ENCODE results near the gene RAC3. TPM values are rescaled to one million over a fixed set of nuclear protein-coding genes. Genes with fewer than 3 reads are reported as not detected.
A peak's percentile ranks its signal among the peaks of the same experiment; 100 is the strongest.

RAC3 gene
- total RNA-seq, 1 donor from 2014 or later: 0.97 TPM

DNA sequence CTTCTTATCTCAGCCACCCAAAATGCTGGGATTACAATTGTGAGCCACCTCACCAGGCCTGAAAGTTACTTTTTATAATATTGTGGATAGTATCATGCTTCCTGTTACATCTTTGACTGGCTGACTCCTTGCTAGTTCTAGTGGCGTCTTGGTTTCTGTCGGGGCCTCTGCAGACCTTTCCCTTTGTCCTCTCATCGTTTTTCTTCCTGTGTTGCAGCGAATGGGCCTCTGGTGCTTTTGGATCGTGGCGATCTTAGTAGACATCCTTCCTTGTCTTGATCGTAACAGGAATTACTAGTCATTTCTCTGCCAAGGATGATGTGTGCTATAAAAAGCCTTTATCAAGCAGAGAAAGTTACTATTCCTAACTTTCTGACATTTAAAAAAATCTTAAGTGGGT, 33.3 kb upstream of the RAC3 start:
- intact Hi-C loops (cut with DNase I): no loop called here
- no peak for DNase-seq
- ATAC-seq (ENCODE audit: poor library complexity): no peak

- ATAC-seq (ENCODE audit: poor library complexity): no peak
- DNase-seq: no peak
- intact Hi-C loops (cut with DNase I): no loop called here
These were observed 32.6 kb upstream of the RAC3 start for GRCh38 chr17:81998691-81999438.

- intact Hi-C loops (cut with DNase I): no loop called here
- ATAC-seq (ENCODE audit: poor library complexity): no peak
- no peak for DNase-seq
These were observed 31.9 kb upstream of the RAC3 start for GRCh38 chr17:81999587-81999975.

GRCh38 chr17:81999976-82000802, 31.3 kb upstream of the RAC3 start:
- intact Hi-C loops (cut with DNase I): no loop called here
- no peak for ATAC-seq (ENCODE audit: poor library complexity)
- DNase-seq: no peak

- DNase-seq: no peak
- intact Hi-C loops (cut with DNase I): no loop called here
- no peak for ATAC-seq (ENCODE audit: poor library complexity)
These were observed 30.5 kb upstream of the RAC3 start for GRCh38 chr17:82000803-82001570.

DNA sequence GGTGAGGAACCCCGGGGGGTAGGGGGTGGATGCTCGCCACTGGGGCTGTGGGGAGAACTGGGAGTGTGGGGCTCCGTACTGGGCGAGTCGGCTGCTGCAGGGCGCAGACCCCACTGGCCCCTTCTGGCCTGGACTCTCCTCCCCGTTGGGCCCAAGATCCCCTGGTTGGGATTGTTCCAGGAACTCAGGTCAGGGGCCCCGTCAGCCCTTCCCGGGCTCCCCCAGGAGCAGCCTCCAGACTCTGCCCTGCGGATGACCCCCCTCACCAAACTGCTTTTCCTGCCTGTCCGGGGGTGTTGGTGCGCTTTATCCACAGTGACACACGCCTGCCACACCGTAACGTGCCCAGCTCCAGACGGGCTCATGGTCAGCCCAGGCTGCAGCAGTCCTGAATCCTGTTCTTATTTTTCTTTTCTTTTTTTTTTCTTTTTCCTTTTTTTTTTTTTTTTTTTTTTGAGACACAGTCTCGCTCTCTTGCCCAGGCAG, 29.9 kb upstream of the RAC3 start:
- DNase-seq (no peak), ATAC-seq (ENCODE audit: poor library complexity) (no peak)
- intact Hi-C loops (cut with DNase I): no loop called here

GRCh38 chr17:82003411-82004381, 27.8 kb upstream of the RAC3 start:
- intact Hi-C loops (cut with DNase I): no loop called here
- DNase-seq: peak; percentile 67
- ATAC-seq (ENCODE audit: poor library complexity): peak; percentile 14

DNA sequence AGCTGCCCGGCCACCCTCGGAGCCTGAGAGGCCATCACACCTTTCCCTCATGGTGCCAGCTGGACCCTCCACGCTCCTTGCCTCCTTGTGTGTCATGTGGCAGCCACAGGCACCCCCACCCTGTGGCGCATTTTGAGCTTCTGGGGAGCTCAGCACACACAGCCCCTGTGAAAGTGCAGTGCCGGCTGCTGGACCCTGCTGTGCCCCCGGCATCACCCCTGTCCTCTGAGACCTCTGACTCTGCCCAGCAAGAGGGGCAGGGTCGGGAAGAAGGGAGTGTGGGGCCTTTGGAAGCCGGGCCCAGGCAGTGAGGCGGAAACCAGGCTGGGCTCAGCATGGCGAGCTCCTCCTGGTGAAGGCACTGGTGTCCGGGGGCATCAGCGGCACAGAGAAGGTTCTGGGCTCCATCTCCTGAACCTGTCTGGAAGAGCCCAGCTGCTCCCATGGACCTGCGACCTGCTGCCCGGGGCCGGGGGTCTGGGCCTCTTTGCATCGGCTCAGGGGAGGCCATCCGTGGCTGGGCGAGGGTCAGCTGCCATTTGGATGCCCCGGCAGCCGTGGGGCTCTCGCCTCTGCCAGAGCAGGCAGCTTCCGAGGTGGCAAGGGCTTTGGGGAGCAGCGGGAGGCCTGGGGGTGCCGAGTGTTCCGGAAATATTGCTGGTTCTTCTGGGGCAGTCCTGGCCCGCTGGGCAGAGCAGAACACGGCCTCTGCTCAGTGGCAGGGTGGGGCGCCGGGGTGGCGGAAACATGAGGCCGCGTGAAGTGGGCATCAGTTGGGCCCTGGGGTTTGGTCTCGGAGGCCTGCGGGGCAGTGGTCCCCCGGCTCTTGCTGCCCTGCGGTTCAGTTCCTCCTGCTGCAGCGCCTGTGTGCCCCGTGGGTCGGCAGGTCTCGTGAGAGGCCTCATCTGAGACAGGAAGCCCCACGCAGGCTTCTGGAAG, 26.7 kb upstream of the RAC3 start:
- intact Hi-C loops (cut with DNase I): no loop called here
- DNase-seq: no peak

GRCh38 chr17:82005701-82006348, 25.7 kb upstream of the RAC3 start:
- intact Hi-C loops (cut with DNase I): no loop called here
- ATAC-seq (ENCODE audit: poor library complexity) (no peak), DNase-seq (no peak)

More for the DNA sequence above, 26.7 kb upstream of the RAC3 start:
- no peak for ATAC-seq (ENCODE audit: poor library complexity)

DNA sequence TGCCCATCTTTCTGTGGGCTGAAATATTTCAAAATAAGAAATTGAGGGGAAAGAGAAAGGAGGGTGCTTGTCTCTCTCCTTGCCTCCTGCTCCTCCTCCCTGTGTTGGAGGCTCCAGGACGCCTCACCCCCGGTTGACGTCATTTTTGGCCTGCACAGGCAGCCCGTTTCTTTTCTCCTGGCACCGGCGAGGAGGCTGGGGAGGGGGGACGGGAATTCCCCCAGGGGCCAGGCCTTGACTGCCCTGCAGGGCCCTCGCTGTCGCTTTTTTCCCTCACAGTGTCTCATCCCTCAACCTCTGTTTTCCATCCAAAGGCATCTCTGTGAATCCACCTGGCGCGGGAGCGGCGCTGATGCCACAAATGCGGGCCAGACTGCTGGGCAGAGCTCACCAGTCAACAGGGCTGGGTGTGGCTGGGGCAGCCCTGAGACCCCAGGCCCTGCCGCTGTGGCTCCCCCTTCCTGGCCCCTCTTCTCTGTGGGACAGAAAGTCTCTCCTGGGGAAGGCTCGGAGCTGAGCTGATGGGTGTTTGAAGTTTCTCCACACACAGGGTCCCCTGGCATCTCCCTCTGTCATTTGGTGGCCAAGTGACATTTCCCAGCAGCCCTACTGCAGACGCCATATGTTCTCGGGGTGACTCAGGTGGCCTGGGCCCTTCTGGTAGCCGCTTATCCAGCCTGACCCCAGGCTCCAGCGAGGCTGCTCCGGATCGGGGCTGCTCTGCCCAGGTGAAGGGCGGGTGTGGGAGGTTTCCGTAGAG, 24.8 kb upstream of the RAC3 start:
- intact Hi-C loops (cut with DNase I): no loop called here
- peak; percentile 37 for ATAC-seq (ENCODE audit: poor library complexity)
- no peak for DNase-seq

GRCh38 chr17:82007228-82007494, 24.3 kb upstream of the RAC3 start:
- intact Hi-C loops (cut with DNase I): no loop called here
- DNase-seq: no peak
- no peak for ATAC-seq (ENCODE audit: poor library complexity)

DNA sequence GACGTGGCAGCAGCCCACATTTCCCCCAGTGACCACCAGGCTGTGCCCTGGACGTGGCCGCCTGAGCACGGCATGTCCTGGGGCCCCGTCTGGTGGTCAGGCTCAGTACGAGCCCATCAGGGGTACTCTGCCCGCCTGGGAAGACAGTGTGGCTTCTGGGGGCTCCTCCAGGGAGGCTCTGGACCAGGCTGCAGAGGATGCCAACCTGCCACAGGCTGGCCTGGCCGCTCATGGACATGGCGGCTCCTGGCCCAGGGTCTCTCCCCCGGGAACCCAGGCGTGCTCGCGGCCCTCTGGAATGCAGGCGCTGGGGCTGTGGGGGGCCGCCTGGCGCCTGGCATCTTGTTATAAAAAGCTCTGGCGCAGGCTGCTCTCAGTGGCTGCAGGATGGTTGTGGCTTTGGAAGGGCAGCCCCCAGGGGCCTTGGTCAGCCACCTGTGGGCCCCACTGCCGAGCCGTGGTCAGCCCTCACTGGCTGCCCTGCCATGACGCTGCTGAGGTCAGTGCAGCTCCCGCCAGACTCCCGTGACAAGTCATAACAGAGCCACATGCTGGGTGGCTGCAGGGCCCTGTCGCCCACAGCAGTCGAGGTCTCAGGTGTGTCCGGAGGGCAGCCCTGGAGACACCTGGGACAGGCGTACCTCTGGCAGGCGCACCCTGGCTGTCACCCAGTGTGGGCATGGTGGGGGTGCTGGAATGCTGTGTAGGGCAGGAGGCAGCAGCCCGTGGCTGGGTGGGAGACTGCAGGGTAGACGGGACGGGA, 23.8 kb upstream of the RAC3 start:
- no peak for DNase-seq
- no peak for ATAC-seq (ENCODE audit: poor library complexity)
- intact Hi-C loops (cut with DNase I): no loop called here

DNA sequence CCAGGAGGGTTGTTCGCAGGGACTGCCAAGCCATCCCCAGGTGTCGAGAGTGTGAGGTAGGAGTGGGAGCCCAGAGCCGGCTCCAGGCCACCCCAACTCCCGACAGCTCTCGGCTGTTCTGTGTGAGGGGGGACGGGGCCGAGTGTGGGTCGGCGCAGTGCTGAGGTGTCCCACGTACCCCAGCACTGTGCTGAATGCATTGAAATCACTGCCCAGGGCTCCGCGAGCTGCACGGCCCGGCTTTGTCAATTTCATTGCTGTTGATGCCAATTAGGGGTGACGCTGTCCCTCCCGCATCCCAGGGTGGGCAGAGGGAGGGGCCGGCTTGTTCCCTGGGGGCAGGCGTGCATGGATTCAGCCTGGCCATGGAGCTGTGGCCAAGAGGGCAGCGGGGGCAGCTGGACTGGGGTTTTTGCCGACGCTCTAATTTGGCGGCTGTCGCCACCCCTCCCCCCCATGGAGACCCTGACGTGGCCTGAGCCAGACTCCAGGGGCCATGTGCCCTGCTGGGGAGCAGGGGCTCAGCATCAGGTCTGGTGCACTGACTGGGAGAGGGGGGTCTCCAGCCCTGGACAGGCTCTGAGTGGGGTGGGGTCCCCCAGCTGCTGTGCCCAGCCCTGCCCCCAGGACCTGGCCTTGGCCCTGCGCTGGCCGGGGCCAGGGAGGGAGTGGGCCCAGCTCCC, 23.1 kb upstream of the RAC3 start:
- intact Hi-C loops (cut with DNase I): no loop called here

GRCh38 chr17:82008941-82009405, 22.5 kb upstream of the RAC3 start:
- DNase-seq (peak; percentile 72), ATAC-seq (ENCODE audit: poor library complexity) (no peak)
- intact Hi-C loops (cut with DNase I): no loop called here

More for the DNA sequence above, 23.1 kb upstream of the RAC3 start:
- DNase-seq (no peak), ATAC-seq (ENCODE audit: poor library complexity) (no peak)

GRCh38 chr17:82009413-82009812, 22.1 kb upstream of the RAC3 start:
- DNase-seq: no peak
- intact Hi-C loops (cut with DNase I): no loop called here
- no peak for ATAC-seq (ENCODE audit: poor library complexity)

All from Right ventricle myocardium superior (tissue), 1 donor.